Kidney epithelial cell (primary cell): Measurements from ENCODE around the gene SGSM2. TPM values are rescaled to one million over a fixed set of nuclear protein-coding genes. Genes with fewer than 3 reads are reported as not detected.

Source experiments
- DNase-seq: peaks from one replicate; pipeline ENCODE4 v3.0.0-alpha.2; 2010; ENCODE audit warnings: low read depth
- H3K27me3 ChIP-seq: 2 replicates; pipeline ENCODE4 v1.6.0; 2011; ENCODE audit warnings: low read length; ENCODE audit not compliant: control insufficient read depth, insufficient read depth
- H3K36me3 ChIP-seq: 2 replicates; pipeline ENCODE4 v1.5.1; 2011; ENCODE audit warnings: low read length; ENCODE audit not compliant: control insufficient read depth, insufficient read depth
- H3K4me3 ChIP-seq: 2 replicates; pipeline ENCODE4 v1.5.1; 2011; ENCODE audit warnings: low read depth, mild to moderate bottlenecking, control low read depth, low read length
- total RNA-seq: library from RNA; depleted of rRNA; stranded (reverse); fragments of >200 nt; gene quantifications from 2 replicates; pipeline ENCODE4 v1.2.3, GENCODE V29; 2015
- TF ChIP-seq, protein P1 (sequence below): IDR thresholded peaks from 2 replicates; pipeline ENCODE4 v1.5.1; 2011; ENCODE audit warnings: mild to moderate bottlenecking, moderate library complexity, low read length, control low read depth, inconsistent platforms; ENCODE audit not compliant: insufficient read depth, poor library complexity, severe bottlenecking

SGSM2 gene
- total RNA-seq, 1 donor from 2014 or later = 24.7 TPM

DNA sequence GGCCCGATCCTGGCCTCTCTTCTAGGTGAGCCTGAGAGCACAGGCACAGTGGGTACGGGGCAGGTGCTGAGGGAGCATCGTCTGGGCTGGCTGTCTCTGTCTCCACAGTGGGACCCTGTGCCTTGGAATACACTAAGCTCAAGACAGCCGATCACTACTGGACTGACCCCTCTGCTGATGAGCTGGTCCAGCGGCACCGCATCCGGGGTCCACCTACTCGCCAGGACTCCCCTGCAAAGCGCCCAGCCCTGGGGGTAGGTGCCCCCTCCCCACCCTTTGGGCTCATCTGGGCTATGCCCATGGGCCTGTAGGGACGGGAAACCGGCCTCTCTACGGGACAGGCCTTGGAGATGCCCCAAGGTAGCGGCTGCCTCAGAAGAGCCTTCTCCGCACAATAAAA lies 25.6 kb downstream of the SGSM2 start:
- TF ChIP-seq, protein P1, sequence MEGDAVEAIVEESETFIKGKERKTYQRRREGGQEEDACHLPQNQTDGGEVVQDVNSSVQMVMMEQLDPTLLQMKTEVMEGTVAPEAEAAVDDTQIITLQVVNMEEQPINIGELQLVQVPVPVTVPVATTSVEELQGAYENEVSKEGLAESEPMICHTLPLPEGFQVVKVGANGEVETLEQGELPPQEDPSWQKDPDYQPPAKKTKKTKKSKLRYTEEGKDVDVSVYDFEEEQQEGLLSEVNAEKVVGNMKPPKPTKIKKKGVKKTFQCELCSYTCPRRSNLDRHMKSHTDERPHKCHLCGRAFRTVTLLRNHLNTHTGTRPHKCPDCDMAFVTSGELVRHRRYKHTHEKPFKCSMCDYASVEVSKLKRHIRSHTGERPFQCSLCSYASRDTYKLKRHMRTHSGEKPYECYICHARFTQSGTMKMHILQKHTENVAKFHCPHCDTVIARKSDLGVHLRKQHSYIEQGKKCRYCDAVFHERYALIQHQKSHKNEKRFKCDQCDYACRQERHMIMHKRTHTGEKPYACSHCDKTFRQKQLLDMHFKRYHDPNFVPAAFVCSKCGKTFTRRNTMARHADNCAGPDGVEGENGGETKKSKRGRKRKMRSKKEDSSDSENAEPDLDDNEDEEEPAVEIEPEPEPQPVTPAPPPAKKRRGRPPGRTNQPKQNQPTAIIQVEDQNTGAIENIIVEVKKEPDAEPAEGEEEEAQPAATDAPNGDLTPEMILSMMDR = no peak
- Histone ChIP-seq H3K4me3 (no peak overlapping the region), H3K36me3 (no peaks in the 10 kb centered on the region), H3K27me3 (no peaks in the 10 kb centered on the region)
- DNase-seq = no peak

DNA sequence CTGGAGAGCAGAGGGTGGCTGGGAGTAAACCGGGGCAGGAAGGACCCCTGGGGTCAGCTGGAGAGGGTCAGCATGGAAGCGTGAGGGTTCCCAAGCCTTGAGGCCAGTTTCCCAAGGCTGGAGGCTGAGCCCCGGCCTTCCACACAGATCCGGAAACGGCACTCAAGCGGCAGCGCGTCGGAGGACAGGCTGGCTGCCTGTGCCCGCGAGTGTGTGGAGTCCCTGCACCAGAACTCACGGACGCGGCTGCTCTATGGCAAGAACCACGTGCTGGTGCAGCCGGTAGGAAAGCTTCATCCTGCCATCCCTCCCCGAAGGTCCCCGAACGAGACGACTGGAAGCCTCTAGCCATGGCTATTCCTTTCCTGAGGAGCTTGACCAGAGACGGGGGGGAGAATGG lies 26.0 kb downstream of the SGSM2 start:
- DNase-seq = no peak
- Histone ChIP-seq H3K4me3 (no peak overlapping the region), H3K36me3 (no peaks in the 10 kb centered on the region), H3K27me3 (no peaks in the 10 kb centered on the region)
- TF ChIP-seq, protein P1 = no peak

DNA sequence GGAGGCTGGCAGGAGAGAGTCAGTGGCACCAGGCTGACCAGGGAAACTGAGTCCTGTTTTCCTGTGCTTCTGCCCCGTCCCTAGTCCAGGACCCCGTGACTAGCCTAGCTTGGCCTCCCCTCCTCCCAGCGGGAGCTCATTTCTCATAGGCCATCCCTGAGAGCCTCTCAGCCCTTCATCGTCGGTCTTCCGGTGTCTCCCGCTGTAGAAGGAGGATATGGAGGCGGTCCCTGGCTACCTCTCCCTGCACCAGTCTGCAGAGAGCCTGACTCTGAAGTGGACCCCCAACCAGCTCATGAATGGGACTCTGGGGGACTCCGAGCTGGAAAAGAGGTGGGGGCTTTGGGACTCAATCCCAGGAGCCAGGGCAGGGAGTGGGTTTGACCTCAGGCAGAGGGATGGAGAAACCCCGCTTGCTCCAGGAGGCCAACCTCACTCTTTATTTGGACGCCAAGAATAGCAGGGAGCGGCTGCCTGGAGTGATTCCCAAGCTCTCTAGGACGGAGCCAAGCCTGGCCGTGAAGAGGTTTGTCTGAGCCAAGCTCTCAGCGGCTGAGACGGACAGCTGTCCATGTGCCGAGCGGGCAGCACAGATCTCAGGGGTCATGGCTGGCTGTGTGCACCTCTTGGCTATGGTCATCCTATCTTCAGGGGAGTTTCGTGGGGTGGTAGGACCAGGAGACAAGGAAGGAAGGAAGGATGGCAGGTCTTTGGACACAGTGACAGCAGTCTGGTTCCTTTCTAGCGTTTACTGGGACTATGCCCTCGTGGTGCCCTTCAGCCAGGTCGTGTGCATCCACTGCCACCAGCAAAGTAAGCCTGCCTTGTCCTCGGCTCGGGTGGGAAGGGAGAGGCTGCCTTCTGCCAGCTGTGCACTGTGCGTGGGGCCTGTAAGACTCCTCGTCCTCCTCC lies 26.8 kb downstream of the SGSM2 start:
- DNase-seq = no peak
- Histone ChIP-seq H3K4me3 (no peak overlapping the region), H3K36me3 (no peaks in the 10 kb centered on the region), H3K27me3 (no peaks in the 10 kb centered on the region)
- TF ChIP-seq, protein P1 = no peak

DNA sequence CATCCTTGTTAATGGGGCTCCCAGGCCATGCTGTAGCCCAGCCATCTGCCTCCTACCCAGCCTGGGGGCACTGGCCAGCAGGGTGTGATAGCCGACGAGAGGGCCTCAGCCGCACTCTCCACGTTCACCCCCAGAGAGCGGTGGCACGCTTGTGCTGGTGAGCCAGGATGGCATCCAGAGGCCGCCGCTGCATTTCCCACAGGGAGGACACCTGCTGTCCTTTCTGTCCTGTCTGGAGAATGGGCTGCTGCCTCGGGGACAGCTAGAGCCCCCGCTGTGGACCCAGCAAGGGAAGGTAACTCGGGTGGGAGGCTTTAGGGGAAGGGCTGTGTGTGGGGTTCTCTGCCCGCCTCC lies 27.4 kb downstream of the SGSM2 start:
- TF ChIP-seq, protein P1 = no peak
- DNase-seq = no peak
- H3K4me3 ChIP-seq = no peak overlapping the region
- no peaks in the 10 kb centered on the region for H3K36me3 ChIP-seq
- H3K27me3 ChIP-seq = no peaks in the 10 kb centered on the region

DNA sequence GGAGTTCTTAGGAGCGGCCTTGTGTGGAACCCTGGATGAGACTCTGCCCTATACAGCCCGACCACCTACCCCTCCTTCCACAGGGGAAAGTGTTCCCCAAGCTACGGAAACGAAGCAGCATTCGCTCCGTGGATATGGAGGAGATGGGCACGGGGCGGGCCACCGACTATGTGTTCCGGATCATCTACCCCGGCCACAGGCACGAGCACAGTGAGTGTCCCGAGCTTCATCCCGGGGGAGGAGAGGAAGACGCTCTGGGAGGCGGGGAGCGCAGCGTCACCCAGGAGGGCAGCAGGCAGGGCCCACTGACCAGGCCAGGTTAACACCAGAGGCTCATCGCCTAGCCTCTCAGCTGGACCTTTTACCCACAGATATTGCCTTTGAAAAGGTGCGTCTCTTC lies 27.8 kb downstream of the SGSM2 start:
- Histone ChIP-seq H3K27me3 (no peaks in the 10 kb centered on the region), H3K36me3 (no peaks in the 10 kb centered on the region), H3K4me3 (no peak overlapping the region)
- TF ChIP-seq, protein P1 = no peak
- no peak for DNase-seq
